ENCODE results near the gene WIPF1. TPM values are rescaled to one million over a fixed set of nuclear protein-coding genes. Genes with fewer than 3 reads are reported as not detected.

The WIPF1 gene
- total RNA-seq, 4 donors from 2014 or later: 2.2 to 17.5 (median 6.0) TPM

GRCh38 chr2:174568425-174568824, 29.2 kb downstream of the WIPF1 start:
- peaks cover 8 to 72% (median 20%) of the 10 kb centered on the region in 3 donors for H3K36me3 ChIP-seq
- H3K4me3 ChIP-seq: no peak overlapping the region
- TF ChIP-seq POLR2A (IDR thresholded peaks at IDR 0.05) (no peak), CTCF (IDR thresholded peaks at IDR 0.05) (no peak)

GRCh38 chr2:174566871-174567270, 30.7 kb downstream of the WIPF1 start:
- Histone ChIP-seq H3K27ac (no peak overlapping the region), H3K4me3 (no peak overlapping the region), H3K27me3 (no peaks in the 10 kb centered on the region), H3K4me1 (peaks cover 0 to 27% (median 5%) of the 10 kb centered on the region in 3 donors), H3K36me3 (peaks cover 5 to 69% (median 17%) of the 10 kb centered on the region in 3 donors), H3K9me3 (no peaks in the 10 kb centered on the region)
- WGBS, 2 donors: 83 to 95% methylated on average over 8 to 9 of the region's 9 CpGs
- DNase-seq: no peak
- TF ChIP-seq POLR2A (IDR thresholded peaks at IDR 0.05) (no peak), CTCF (IDR thresholded peaks at IDR 0.05) (no peak)
- intact Hi-C loops (cut with DNase I): no loop called here

More at GRCh38 chr2:174568425-174568824, 29.2 kb downstream of the WIPF1 start:
- Histone ChIP-seq H3K4me1 (peaks cover 0 to 27% (median 8%) of the 10 kb centered on the region in 3 donors), H3K9me3 (no peaks in the 10 kb centered on the region), H3K27ac (no peak overlapping the region), H3K27me3 (no peaks in the 10 kb centered on the region)
- DNase-seq: no peak
- intact Hi-C loops (cut with DNase I): no loop called here

GRCh38 chr2:174563530-174564282, 33.9 kb downstream of the WIPF1 start:
- no peak for DNase-seq
- Histone ChIP-seq H3K4me1 (peaks cover 0 to 16% (median 0%) of the 10 kb centered on the region in 3 donors), H3K27ac (no peak overlapping the region), H3K9me3 (no peaks in the 10 kb centered on the region), H3K36me3 (peaks cover 0 to 50% (median 6%) of the 10 kb centered on the region in 3 donors), H3K27me3 (no peaks in the 10 kb centered on the region), H3K4me3 (no peak overlapping the region)
- TF ChIP-seq CTCF (IDR thresholded peaks at IDR 0.05): no peak
- TF ChIP-seq POLR2A (IDR thresholded peaks at IDR 0.05): no peak
- 95 to 96% methylated on average over 5 of the region's 5 CpGs for WGBS, 2 donors
- intact Hi-C loops (cut with DNase I): no loop called here

DNA sequence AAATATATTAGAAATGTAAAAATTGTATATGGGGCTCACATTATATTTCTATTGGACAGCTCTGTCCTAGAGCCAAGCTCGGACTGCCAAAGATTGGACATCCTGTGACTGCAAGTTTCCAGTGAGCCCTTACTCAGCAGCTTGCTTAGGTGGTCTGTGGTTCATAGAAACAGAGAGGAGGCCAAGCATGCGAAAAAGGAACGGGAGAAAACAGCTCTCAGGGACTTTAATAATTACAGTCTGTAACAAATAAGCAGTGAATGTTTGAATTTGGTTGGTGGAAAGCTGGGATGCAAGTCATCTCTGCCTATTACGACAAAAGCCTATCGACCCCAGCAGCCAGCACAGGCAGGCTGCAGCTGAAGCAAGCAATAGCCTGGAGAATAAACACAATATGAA, 35.6 kb downstream of the WIPF1 start:
- DNase-seq: no peak
- intact Hi-C loops (cut with DNase I): no loop called here
- no peak overlapping the region for H3K27ac ChIP-seq
- peaks cover 0 to 34% (median 0%) of the 10 kb centered on the region in 3 donors for H3K36me3 ChIP-seq
- peaks cover 0 to 16% (median 0%) of the 10 kb centered on the region in 3 donors for H3K4me1 ChIP-seq
- TF ChIP-seq POLR2A (IDR thresholded peaks at IDR 0.05): no peak
- TF ChIP-seq CTCF (IDR thresholded peaks at IDR 0.05): no peak
- no peak overlapping the region for H3K4me3 ChIP-seq
- H3K9me3 ChIP-seq: no peaks in the 10 kb centered on the region
- no peaks in the 10 kb centered on the region for H3K27me3 ChIP-seq
- WGBS, 2 donors: 71 to 75% methylated on average over 5 of the region's 5 CpGs

- DNase-seq: no peak
- peak overlapping the region in 1 of 4 donors; percentile 31 for H3K27ac ChIP-seq
- H3K9me3 ChIP-seq: no peaks in the 10 kb centered on the region
- peaks cover 0 to 29% (median 0%) of the 10 kb centered on the region in 3 donors for H3K36me3 ChIP-seq
- TF ChIP-seq CTCF (IDR thresholded peaks at IDR 0.05) (no peak), POLR2A (IDR thresholded peaks at IDR 0.05) (no peak)
- H3K4me3 ChIP-seq: peak overlapping the region in 1 of 4 donors; percentile 19
- intact Hi-C loops (cut with DNase I): no loop called here
- WGBS, 2 donors: 30 to 34% methylated on average over 8 of the region's 8 CpGs
- peaks cover 0 to 16% (median 0%) of the 10 kb centered on the region in 3 donors for H3K4me1 ChIP-seq
- no peaks in the 10 kb centered on the region for H3K27me3 ChIP-seq
These were observed 36.2 kb downstream of the WIPF1 start for GRCh38 chr2:174561283-174561971.

Measured in esophagus squamous epithelium (tissue), 5 donors.